HCT116 (cell line): ENCODE results near the gene NAGPA. TPM values are rescaled to one million over a fixed set of nuclear protein-coding genes. Genes with fewer than 3 reads are reported as not detected.

ENCODE experiments used
- ATAC-seq: fragments of 200-7000 bp; cut with Tn5 transposase; 2 replicates; pipeline ENCODE4 v1.9.1; 2020; ENCODE audit warnings: mild to moderate bottlenecking, moderate library complexity
- BruUV-seq: library from RNA; stranded (reverse); fragments of 400-500 nt; replicated peaks from 2 replicates; lab custom pipeline; 2021; lab: Mats Ljungman, UMichigan
- CTCF ChIA-PET: fragments of 300-600 bp; sonication (Branson Sonifier 250); formaldehyde crosslinking; loops from one replicate; lab custom pipeline; 2021; ENCODE audit warnings: antibody characterized with exemption; lab: Charles Lee
- POLR2A ChIA-PET: fragments of 300-600, 350-600 bp; sonication (Branson Sonifier 250); formaldehyde crosslinking; loops from one replicate; lab custom pipeline; 2021; ENCODE audit warnings: antibody characterized with exemption; lab: Charles Lee
- RAD21 ChIA-PET, 2 experiments: fragments of 300-600 bp; sonication (Branson Sonifier 250); formaldehyde crosslinking; loops; one replicate each; lab custom pipeline; 2023; ENCODE audit warnings: low total read pairs in 2 of 2; ENCODE audit not compliant: uncharacterized antibody in 2 of 2, unreplicated experiment in 2 of 2, low non-redundant PET in 1 of 2; lab: Charles Lee
- DNase-seq: peaks from one replicate; pipeline ENCODE4 v3.0.0-alpha.2; 2010; ENCODE audit warnings: low read depth, low spot score
- H2AFZ ChIP-seq: fragments of 200-600 bp; shearing (Covaris generic), sonication (generic); 2 replicates; pipeline ENCODE4 v1.6.1; 2017; ENCODE audit warnings: low read depth, mixed run types, mixed read lengths, antibody characterized with exemption, low read length; ENCODE audit not compliant: poor library complexity, severe bottlenecking
- H3K27ac ChIP-seq: 2 replicates; pipeline ENCODE4 v1.5.1; 2012; ENCODE audit warnings: low read depth, low read length
- H3K27me3 ChIP-seq: fragments of 200-600 bp; sonication (generic); 2 replicates; pipeline ENCODE4 v1.6.1; 2016; ENCODE audit warnings: mixed run types, low read length, mixed read lengths; ENCODE audit not compliant: insufficient read depth
- H3K36me3 ChIP-seq, 2 experiments: fragments of 200-500 bp in 1 of 2; fragments of 200-600 bp in 1 of 2; sonication (Bioruptor generic) in 1 of 2; sonication (generic) in 1 of 2; 2 replicates each; pipeline versions ENCODE4 v1.5.1 to v1.6.1; 2014 to 2016; ENCODE audit warnings: low read length in 2 of 2, inconsistent platforms in 1 of 2, mixed read lengths in 1 of 2, mixed run types in 1 of 2; ENCODE audit not compliant: insufficient read depth in 2 of 2, control insufficient read depth in 1 of 2
- H3K4me1 ChIP-seq, 2 experiments: fragments of 200-600 bp in 1 of 2; sonication (generic) in 1 of 2; 2 replicates each; pipeline versions ENCODE4 v1.5.1 to v1.6.1; 2012 to 2017; ENCODE audit warnings: low read length in 2 of 2, inconsistent platforms in 1 of 2, mild to moderate bottlenecking in 1 of 2, mixed read lengths in 1 of 2, mixed run types in 1 of 2, moderate library complexity in 1 of 2; ENCODE audit not compliant: insufficient read depth in 2 of 2, control insufficient read depth in 1 of 2
- H3K4me2 ChIP-seq: fragments of 200-600 bp; sonication (generic); 2 replicates; pipeline ENCODE4 v1.6.1; 2017; ENCODE audit warnings: mixed run types, low read length, mixed read lengths
- H3K4me3 ChIP-seq, 2 experiments: fragments of 200-600 bp in 1 of 2; sonication (generic) in 1 of 2; replicated peaks in 1 of 2; 2 replicates each; pipeline ENCODE4 v1.5.1; 2011 to 2016; ENCODE audit warnings: low read length in 2 of 2, control low read depth in 1 of 2, low read depth in 1 of 2, mild to moderate bottlenecking in 1 of 2, mixed read lengths in 1 of 2, mixed run types in 1 of 2
- H3K79me2 ChIP-seq: fragments of 200-600 bp; sonication (generic); 2 replicates; pipeline ENCODE4 v1.6.1; 2017; ENCODE audit warnings: mild to moderate bottlenecking, mixed run types, low read length, moderate library complexity, mixed read lengths; ENCODE audit not compliant: insufficient read depth
- H3K9ac ChIP-seq: fragments of 200-600 bp; sonication (generic); 2 replicates; pipeline ENCODE4 v1.6.1; 2016; ENCODE audit warnings: low read length, mixed read lengths
- H3K9me2 ChIP-seq: fragments of 200-600 bp; sonication (generic), shearing (Covaris generic); 2 replicates; pipeline ENCODE4 v1.6.1; 2017; ENCODE audit warnings: mixed run types, mild to moderate bottlenecking, moderate library complexity; ENCODE audit not compliant: insufficient read depth
- H3K9me3 ChIP-seq, 2 experiments: fragments of 200-500 bp in 1 of 2; fragments of 200-600 bp in 1 of 2; sonication (Bioruptor generic) in 1 of 2; sonication (generic) in 1 of 2; 2 replicates each; pipeline ENCODE4 v1.6.1; 2014 to 2017; ENCODE audit warnings: low read length in 2 of 2, mixed read lengths in 2 of 2, inconsistent platforms in 1 of 2, low read depth in 1 of 2, mild to moderate bottlenecking in 1 of 2, mixed run types in 1 of 2, moderate library complexity in 1 of 2; ENCODE audit not compliant: control insufficient read depth in 1 of 2, insufficient read depth in 1 of 2
- H4K20me1 ChIP-seq: fragments of 200-600 bp; sonication (generic), shearing (Covaris generic); 2 replicates; pipeline ENCODE4 v1.6.1; 2017; ENCODE audit warnings: mixed run types, mild to moderate bottlenecking, moderate library complexity; ENCODE audit not compliant: insufficient read depth
- ATF3 ChIP-seq: IDR thresholded peaks from 2 replicates; pipeline ENCODE4 v1.6.1; 2012
- CTCF ChIP-seq, 3 experiments: fragments of 200-600 bp in 1 of 3; sonication (generic) in 1 of 3; IDR thresholded peaks in 2 of 3; conservative IDR thresholded peaks in 1 of 3; 2 replicates each; pipeline ENCODE4 v1.5.1; 2012 to 2017; ENCODE audit warnings: low read depth in 2 of 3, low read length in 2 of 3, antibody characterized with exemption in 1 of 3, borderline replicate concordance in 1 of 3, control low read depth in 1 of 3, mild to moderate bottlenecking in 1 of 3, mixed read lengths in 1 of 3, mixed run types in 1 of 3, moderate library complexity in 1 of 3; ENCODE audit not compliant: insufficient read depth in 1 of 3
- EGR1 ChIP-seq: IDR thresholded peaks from 2 replicates; pipeline ENCODE4 v1.6.1; 2012; ENCODE audit warnings: low read depth
- ELF1 ChIP-seq: IDR thresholded peaks from 2 replicates; pipeline ENCODE4 v1.6.1; 2012; ENCODE audit warnings: low read depth, borderline replicate concordance
- EZH2 ChIP-seq: fragments of 200-600 bp; sonication (generic); IDR thresholded peaks from 2 replicates; pipeline ENCODE4 v1.6.1; 2017; ENCODE audit warnings: antibody characterized with exemption, mixed run types
- EZH2phosphoT487 ChIP-seq: fragments of 200-600 bp; IDR thresholded peaks from 2 replicates; pipeline ENCODE4 v1.6.1; 2018; ENCODE audit warnings: antibody characterized with exemption, borderline replicate concordance
- MAX ChIP-seq: IDR thresholded peaks from 2 replicates; pipeline ENCODE4 v1.6.1; 2012
- POLR2AphosphoS5 ChIP-seq: IDR thresholded peaks from 2 replicates; pipeline ENCODE4 v1.6.1; 2011; ENCODE audit warnings: mild to moderate bottlenecking, low read depth, low read length, moderate library complexity
- SIN3A ChIP-seq: IDR thresholded peaks from 2 replicates; pipeline ENCODE4 v1.6.1; 2012; ENCODE audit warnings: low read depth
- SRF ChIP-seq: IDR thresholded peaks from 2 replicates; pipeline ENCODE4 v1.6.1; 2012; ENCODE audit warnings: low read depth
- TCF7L2 ChIP-seq: IDR thresholded peaks from 2 replicates; pipeline ENCODE4 v1.7.0; 2011; ENCODE audit warnings: borderline replicate concordance, inconsistent platforms; ENCODE audit not compliant: insufficient read depth, insufficient read length; ENCODE audit errors: extremely low read depth
- YY1 ChIP-seq: IDR thresholded peaks from 2 replicates; pipeline ENCODE4 v1.6.1; 2011; ENCODE audit warnings: low read length, low read depth, moderate library complexity, mild to moderate bottlenecking; ENCODE audit not compliant: insufficient replicate concordance; ENCODE audit errors: extremely low read depth
- ZBTB33 ChIP-seq: IDR thresholded peaks from 2 replicates; pipeline ENCODE4 v1.6.1; 2011; ENCODE audit warnings: mild to moderate bottlenecking, low read length, moderate library complexity; ENCODE audit not compliant: insufficient replicate concordance; ENCODE audit errors: extremely low read depth
- ZNF274 ChIP-seq: fragments of 200-500 bp; sonication (Bioruptor generic); IDR thresholded peaks from 2 replicates; pipeline ENCODE4 v1.6.1; 2014; ENCODE audit warnings: mild to moderate bottlenecking, low read depth, low read length, inconsistent platforms
- intact Hi-C: fragments of 100-400 bp; cut with micrococcal nuclease; formaldehyde crosslinking; loops from 2 replicates; pipeline ENCODE4 v1.10.0; 2022
- total RNA-seq: library from RNA; stranded (reverse); gene quantifications from one replicate; pipeline ENCODE4 v1.2.1, GENCODE V29; 2021; ENCODE audit not compliant: unreplicated experiment

NAGPA gene
- total RNA-seq, 1 experiment from 2014 or later: 17.5 TPM

GRCh38 chr16:5022521-5022920, 11.2 kb downstream of the NAGPA start:
- Histone ChIP-seq H4K20me1 (no peaks in the 10 kb centered on the region), H3K4me3 (no peak overlapping the region), H3K9me2 (no peaks in the 10 kb centered on the region), H3K4me2 (no peak overlapping the region), H3K4me1 (no peaks in the 10 kb centered on the region), H3K27me3 (no peaks in the 10 kb centered on the region), H3K27ac (no peak overlapping the region), H3K9ac (no peak overlapping the region), H3K36me3 (no peaks in the 10 kb centered on the region; a peak in 1 of 4 replicates), H2AFZ (no peak overlapping the region), H3K9me3 (no peaks in the 10 kb centered on the region), H3K79me2 (no peaks in the 10 kb centered on the region)
- CTCF ChIA-PET: no interaction called here
- POLR2A ChIA-PET: no interaction called here
- DNase-seq: no peak
- ATAC-seq: no peak
- BruUV-seq: no TSS peak
- intact Hi-C loops: loop anchor here (10.0 kb wide), 1 partner anchor 308 kb away; no protein-coding TSS in a partner anchor
- TF ChIP-seq ELF1: no peak
- RAD21 ChIA-PET: no interaction called here

GRCh38 chr16:5020551-5020950, 13.2 kb downstream of the NAGPA start:
- no peaks in the 10 kb centered on the region for H3K79me2 ChIP-seq
- H3K4me1 ChIP-seq: no peaks in the 10 kb centered on the region
- intact Hi-C loops: loop anchor here (10.0 kb wide), 1 partner anchor 306 kb away; no protein-coding TSS in a partner anchor
- H3K9ac ChIP-seq: no peak overlapping the region
- no peak overlapping the region for H2AFZ ChIP-seq
- ATAC-seq: no peak
- CTCF ChIA-PET: no interaction called here
- no peaks in the 10 kb centered on the region for H4K20me1 ChIP-seq
- H3K27me3 ChIP-seq: no peaks in the 10 kb centered on the region
- H3K9me2 ChIP-seq: no peaks in the 10 kb centered on the region
- TF ChIP-seq ATF3 (no peak), EZH2phosphoT487 (no peak), CTCF (IDR thresholded peaks at IDR 0.05 in 2 of 3, conservative IDR thresholded peaks at IDR 0.05 in 1 of 3; ENCODE audit: borderline replicate concordance in 1 of 3, insufficient read depth in 1 of 3, low read depth in 2 of 3, low read length in 2 of 3) (no peak), ZBTB33 (no peak), SIN3A (no peak), ZNF274 (no peak), POLR2AphosphoS5 (no peak), SRF (no peak), MAX (no peak), TCF7L2 (no peak), EGR1 (no peak), YY1 (no peak), EZH2 (no peak)
- no peaks in the 10 kb centered on the region for H3K36me3 ChIP-seq
- no peak overlapping the region for H3K27ac ChIP-seq
- no TSS peak for BruUV-seq
- RAD21 ChIA-PET: interaction anchor here in 1 of 2 experiments (0.7 kb wide), 1 partner anchor 62 kb away, joined by 3 read pairs; the partner anchor contains the start of gene SEC14L5
- POLR2A ChIA-PET: no interaction called here
- no peak overlapping the region for H3K4me2 ChIP-seq
- no peak overlapping the region for H3K4me3 ChIP-seq
- H3K9me3 ChIP-seq: no peaks in the 10 kb centered on the region
- DNase-seq: no peak
